Occipital lobe (tissue), 2 donors: ENCODE measurements around the gene CKS1B. TPM values are rescaled to one million over a fixed set of nuclear protein-coding genes. Genes with fewer than 3 reads are reported as not detected.

Source experiments
- DNase-seq: peaks from one replicate; lab custom pipeline; 2025; lab: John Stamatoyannopoulos, UW
- total RNA-seq: library from RNA; depleted of rRNA; stranded (reverse); fragments of >200 nt; gene quantifications from one replicate; pipeline ENCODE4 v1.2.3, GENCODE V29; 2014

The CKS1B gene
- 12.2 TPM for total RNA-seq

- peak; percentile 98 for DNase-seq
These were observed at the start of gene CKS1B for GRCh38 chr1:154974102-154974807. TSS of gene CKS1B (plus strand) at chr1:154974681. CDS start at chr1:154974746, 65 bp downstream.

GRCh38 chr1:154925335-154926170 lies 48.9 kb upstream of the CKS1B start:
- no peak for DNase-seq

- DNase-seq: no peak
These were observed 48.3 kb upstream of the CKS1B start for GRCh38 chr1:154926201-154926600.

GRCh38 chr1:154931940-154932487 lies 42.5 kb upstream of the CKS1B start:
- DNase-seq: no peak

- no peak for DNase-seq
These were observed 40.0 kb upstream of the CKS1B start for GRCh38 chr1:154934358-154934948.

- no peak for DNase-seq
These were observed 38.5 kb upstream of the CKS1B start for GRCh38 chr1:154935749-154936554.

GRCh38 chr1:154936555-154937084 lies 37.9 kb upstream of the CKS1B start, which contains the start of gene PMVK:
TSS of gene PMVK (minus strand) at chr1:154936719. CDS start at chr1:154936685, 34 bp downstream.
- peak; percentile 96 for DNase-seq

GRCh38 chr1:154937085-154937987 lies 37.1 kb upstream of the CKS1B start:
- DNase-seq: peak; percentile 92

- DNase-seq: no peak
These were observed 36.5 kb upstream of the CKS1B start for GRCh38 chr1:154937988-154938386.

- DNase-seq: no peak
These were observed 35.7 kb upstream of the CKS1B start for GRCh38 chr1:154938604-154939399.

- no peak for DNase-seq
These were observed 34.3 kb upstream of the CKS1B start for GRCh38 chr1:154940213-154940560.

GRCh38 chr1:154940651-154941194 lies 33.8 kb upstream of the CKS1B start:
- no peak for DNase-seq

- DNase-seq: no peak
These were observed 33.0 kb upstream of the CKS1B start for GRCh38 chr1:154941333-154942013.

- no peak for DNase-seq
These were observed 30.7 kb upstream of the CKS1B start for GRCh38 chr1:154943649-154944400.

- DNase-seq: no peak
These were observed 29.9 kb upstream of the CKS1B start for GRCh38 chr1:154944401-154945159.

GRCh38 chr1:154945160-154945961 lies 29.1 kb upstream of the CKS1B start:
- no peak for DNase-seq
